Measurements from ENCODE around the gene ANKS1A. TPM values are rescaled to one million over a fixed set of nuclear protein-coding genes. Genes with fewer than 3 reads are reported as not detected.

The ANKS1A gene
- total RNA-seq, 1 experiment from 2014 or later, result 14.4 TPM

- Histone ChIP-seq H3K9me3 (ENCODE audit: control insufficient read depth, insufficient read depth, low read depth, low read length) (no peaks in the 10 kb centered on the region), H3K27ac (ENCODE audit: low read length) (no peak overlapping the region), H3K4me3 (ENCODE audit: low read depth in 2 of 2, low read length in 2 of 2) (no peak overlapping the region), H3K27me3 (ENCODE audit: control insufficient read depth, insufficient read depth, low read length) (no peaks in the 10 kb centered on the region), H3K36me3 (ENCODE audit: control insufficient read depth, insufficient read depth, low read length) (no peaks in the 10 kb centered on the region), H3K4me1 (ENCODE audit: control insufficient read depth, insufficient read depth, low read length) (no peaks in the 10 kb centered on the region)
- TF ChIP-seq SIN3A (IDR thresholded peaks at IDR 0.05; ENCODE audit: borderline replicate concordance, insufficient read depth, low read depth, low read length), result no peak
- no peak for TF ChIP-seq CTCF (IDR thresholded peaks at IDR 0.05)
- no peak for TF ChIP-seq REST (IDR thresholded peaks at IDR 0.05; ENCODE audit: insufficient read depth in 1 of 2, low read depth in 2 of 2, low read length in 1 of 2)
- no peak for TF ChIP-seq TCF7L2 (IDR thresholded peaks at IDR 0.05; ENCODE audit: low read depth, low read length)
- TF ChIP-seq POLR2AphosphoS5 (IDR thresholded peaks at IDR 0.05; ENCODE audit: low read depth, low read length), result no peak
- in situ Hi-C loops (cut with HindIII; ENCODE audit: low pct_unique_long_range_greater_than_20kb, low sequenced_read_pairs) (no loop called here), intact Hi-C loops (cut with micrococcal nuclease; ENCODE audit: unreplicated experiment) (no loop called here)
- TSS peak; percentile 70 for BruUV-seq (replicated peaks)
- POLR2A ChIA-PET, result no interaction called here
- no peak for ATAC-seq
- CTCF ChIA-PET, result no interaction called here
- no peak for DNase-seq (ENCODE audit: low read depth, low spot score)
These were observed 200.3 kb downstream of the ANKS1A start for GRCh38 chr6:35089216-35089934.

GRCh38 chr6:35089935-35090505 is 201.0 kb downstream of the ANKS1A start:
- TF ChIP-seq SIN3A (IDR thresholded peaks at IDR 0.05; ENCODE audit: borderline replicate concordance, insufficient read depth, low read depth, low read length), result no peak
- no peak for TF ChIP-seq TCF7L2 (IDR thresholded peaks at IDR 0.05; ENCODE audit: low read depth, low read length)
- no peak for TF ChIP-seq CTCF (IDR thresholded peaks at IDR 0.05)
- TF ChIP-seq POLR2AphosphoS5 (IDR thresholded peaks at IDR 0.05; ENCODE audit: low read depth, low read length), result no peak
- TF ChIP-seq REST (IDR thresholded peaks at IDR 0.05; ENCODE audit: insufficient read depth in 1 of 2, low read depth in 2 of 2, low read length in 1 of 2), result no peak
- no peaks in the 10 kb centered on the region for H3K36me3 ChIP-seq (ENCODE audit: control insufficient read depth, insufficient read depth, low read length)
- in situ Hi-C loops (cut with HindIII; ENCODE audit: low pct_unique_long_range_greater_than_20kb, low sequenced_read_pairs), result no loop called here
- ChIA-PET POLR2A (no interaction called here), CTCF (no interaction called here)
- H3K4me1 ChIP-seq (ENCODE audit: control insufficient read depth, insufficient read depth, low read length), result no peaks in the 10 kb centered on the region
- H3K27me3 ChIP-seq (ENCODE audit: control insufficient read depth, insufficient read depth, low read length), result no peaks in the 10 kb centered on the region
- no peak overlapping the region for H3K27ac ChIP-seq (ENCODE audit: low read length)
- H3K9me3 ChIP-seq (ENCODE audit: control insufficient read depth, insufficient read depth, low read depth, low read length), result no peaks in the 10 kb centered on the region
- intact Hi-C loops (cut with micrococcal nuclease; ENCODE audit: unreplicated experiment), result no loop called here
- ATAC-seq (no peak), DNase-seq (ENCODE audit: low read depth, low spot score) (no peak)
- BruUV-seq (replicated peaks), result no TSS peak
- no peak overlapping the region for H3K4me3 ChIP-seq (ENCODE audit: low read depth in 2 of 2, low read length in 2 of 2)
